Adrenal gland (tissue), 12 donors: ENCODE data around the gene GALNT12. TPM values are rescaled to one million over a fixed set of nuclear protein-coding genes. Genes with fewer than 3 reads are reported as not detected.

ENCODE experiments used
- DNase-seq, 7 donors: peaks; one replicate each; pipeline ENCODE4 v3.0.0-alpha.2; 2019 to 2020
- H3K27ac ChIP-seq, 5 donors: fragments of 200-600 bp; sonication (generic) in 4 of 5; 1 replicate in 3 of 5; 2 replicates in 2 of 5; pipeline versions ENCODE4 v1.5.1 to v1.8.0; 2016 to 2020; ENCODE audit warnings: mild to moderate bottlenecking in 1 of 5
- H3K27me3 ChIP-seq: fragments of 200-600 bp; 2 replicates; pipeline ENCODE4 v1.8.0; 2021
- H3K36me3 ChIP-seq, 2 donors: fragments of 200-600 bp; replicated peaks in 1 of 2; 1 replicate in 1 of 2; 2 replicates in 1 of 2; pipeline versions ENCODE4 v1.5.1 to v1.8.0; 2018 to 2022
- H3K4me1 ChIP-seq, 2 donors: fragments of 200-600 bp; replicated peaks in 1 of 2; 1 replicate in 1 of 2; 2 replicates in 1 of 2; pipeline versions ENCODE4 v1.5.1 to v1.8.0; 2018 to 2021
- H3K4me3 ChIP-seq, 4 donors: fragments of 200-600 bp; sonication (generic) in 3 of 4; one replicate each; pipeline ENCODE4 v1.5.1; 2016 to 2018
- H3K9me3 ChIP-seq, 3 donors: fragments of 200-600 bp; sonication (generic) in 1 of 3; replicated peaks in 1 of 3; 1 replicate in 2 of 3; 2 replicates in 1 of 3; pipeline versions ENCODE4 v1.5.1 to v1.8.0; 2016 to 2021
- POLR2A ChIP-seq, 2 donors: fragments of 450-650 bp; IDR thresholded peaks; one replicate each; pipeline ENCODE4 v1.6.1; 2017; ENCODE audit warnings: antibody characterized with exemption in 2 of 2, mild to moderate bottlenecking in 2 of 2, moderate library complexity in 1 of 2
- WGBS, 4 donors: extraction: QIAGEN DNeasy Blood & Tissue Kit in 2 of 4; methylation state at CpG; one replicate each; pipeline versions ENCODE4 v1.1.5 to v1.1.7; 2013 to 2017; 5-methylcytosine and 5-hydroxymethylcytosine counted together
- intact Hi-C, 2 donors: fragments of 100-400 bp; cut with DNase I; formaldehyde crosslinking; loops; one replicate each; pipeline versions ENCODE4 v1.14.1 to v1.15.0; 2022 to 2023
- polyA plus RNA-seq, 3 donors: library from polyadenylated mRNA; stranded (reverse); fragments of 200-250 nt in 2 of 3; fragments of 350-450 nt in 1 of 3; fragmentation: Illumina TruSeq in 1 of 3; extraction: RNeasy Lipid Tissue Mini Kit (QIAGEN cat#74804) in 1 of 3; gene quantifications; one replicate each; pipeline ENCODE4 v1.2.3, GENCODE V29; 2013 to 2014
- total RNA-seq, 9 donors: library from RNA; depleted of rRNA in 4 of 9; stranded (reverse); fragments of >200 nt in 4 of 9; fragments of 120-200 nt in 1 of 9; fragmentation: NEBNext Ultra II Directional in 1 of 9; extraction: Animal tissue kit (Norgen Biotek cat#: 25700) in 1 of 9; gene quantifications; one replicate each; pipeline versions ENCODE4 v1.1.0 to v1.2.4, GENCODE V29; 2013 to 2023
- TF ChIP-seq, protein P1 (sequence below), 6 experiments: fragments of 450-650 bp in 4 of 6; fragments of 200-600 bp in 2 of 6; sonication (generic) in 1 of 6; IDR thresholded peaks; 1 replicate in 5 of 6; 2 replicates in 1 of 6; pipeline versions ENCODE4 v1.5.1 to v1.8.0; 2016 to 2021; ENCODE audit warnings: antibody characterized with exemption in 6 of 6, mild to moderate bottlenecking in 2 of 6, moderate library complexity in 1 of 6
- donor health status: healthy with polysubstance abuse.
- donor health status: Bipolar disorder and iron deficiency.
- donor health status: DM: yes; HTN: yes; CAD: no.
- donor health status: DM: no; HTN: no; CAD: no.
- donor health status: DM: no; HTN: no; CAD: no.
- donor health status: DM: yes; HTN: yes; CAD: no.

GALNT12 gene
- total and polyA plus RNA-seq, 12 donors, result 1.1 to 20.6 (median 4.2) TPM

DNA sequence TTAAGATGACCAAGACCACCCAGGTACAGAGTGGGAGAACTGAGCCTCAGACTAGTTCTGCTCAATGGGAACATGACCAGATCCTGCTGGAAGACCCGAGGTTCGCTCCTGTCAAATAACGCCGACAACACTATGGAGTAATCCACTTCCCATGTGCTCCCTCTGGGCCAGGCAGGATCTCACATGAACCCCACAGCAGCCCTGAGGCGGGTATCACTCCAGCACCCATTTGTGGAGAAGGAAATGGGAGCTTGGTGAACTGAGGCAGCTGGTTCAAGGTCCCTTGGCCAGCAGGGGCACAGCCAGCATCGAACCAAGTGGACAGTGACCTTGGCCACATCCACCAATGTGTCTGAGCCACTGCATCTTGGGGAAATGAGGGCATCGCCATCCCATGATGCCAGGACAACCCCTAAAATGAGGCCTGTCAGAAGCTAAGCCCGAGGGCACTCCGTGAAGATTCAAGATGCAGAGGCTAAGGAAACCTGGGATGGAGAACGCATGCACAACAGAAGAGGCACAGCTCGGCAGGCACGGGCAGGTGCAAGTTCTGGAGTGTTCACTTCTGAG is 19.6 kb upstream of the GALNT12 start:
- TF ChIP-seq POLR2A (IDR thresholded peaks at IDR 0.05), result no peak
- TF ChIP-seq, protein P1, sequence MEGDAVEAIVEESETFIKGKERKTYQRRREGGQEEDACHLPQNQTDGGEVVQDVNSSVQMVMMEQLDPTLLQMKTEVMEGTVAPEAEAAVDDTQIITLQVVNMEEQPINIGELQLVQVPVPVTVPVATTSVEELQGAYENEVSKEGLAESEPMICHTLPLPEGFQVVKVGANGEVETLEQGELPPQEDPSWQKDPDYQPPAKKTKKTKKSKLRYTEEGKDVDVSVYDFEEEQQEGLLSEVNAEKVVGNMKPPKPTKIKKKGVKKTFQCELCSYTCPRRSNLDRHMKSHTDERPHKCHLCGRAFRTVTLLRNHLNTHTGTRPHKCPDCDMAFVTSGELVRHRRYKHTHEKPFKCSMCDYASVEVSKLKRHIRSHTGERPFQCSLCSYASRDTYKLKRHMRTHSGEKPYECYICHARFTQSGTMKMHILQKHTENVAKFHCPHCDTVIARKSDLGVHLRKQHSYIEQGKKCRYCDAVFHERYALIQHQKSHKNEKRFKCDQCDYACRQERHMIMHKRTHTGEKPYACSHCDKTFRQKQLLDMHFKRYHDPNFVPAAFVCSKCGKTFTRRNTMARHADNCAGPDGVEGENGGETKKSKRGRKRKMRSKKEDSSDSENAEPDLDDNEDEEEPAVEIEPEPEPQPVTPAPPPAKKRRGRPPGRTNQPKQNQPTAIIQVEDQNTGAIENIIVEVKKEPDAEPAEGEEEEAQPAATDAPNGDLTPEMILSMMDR (IDR thresholded peaks at IDR 0.05), result no peak
- Histone ChIP-seq H3K9me3 (no peaks in the 10 kb centered on the region), H3K27me3 (no peaks in the 10 kb centered on the region), H3K4me1 (peaks cover 4 to 6% of the 10 kb centered on the region in 2 donors), H3K4me3 (no peak overlapping the region), H3K36me3 (no peaks in the 10 kb centered on the region), H3K27ac (no peak overlapping the region)
- intact Hi-C loops, result no loop called here
- peak in 2 of 7 donors; percentile 14 to 46 for DNase-seq
- WGBS, 4 donors, result 93 to 96% (median 94%) methylated on average over 10 to 12 of the region's 12 CpGs

DNA sequence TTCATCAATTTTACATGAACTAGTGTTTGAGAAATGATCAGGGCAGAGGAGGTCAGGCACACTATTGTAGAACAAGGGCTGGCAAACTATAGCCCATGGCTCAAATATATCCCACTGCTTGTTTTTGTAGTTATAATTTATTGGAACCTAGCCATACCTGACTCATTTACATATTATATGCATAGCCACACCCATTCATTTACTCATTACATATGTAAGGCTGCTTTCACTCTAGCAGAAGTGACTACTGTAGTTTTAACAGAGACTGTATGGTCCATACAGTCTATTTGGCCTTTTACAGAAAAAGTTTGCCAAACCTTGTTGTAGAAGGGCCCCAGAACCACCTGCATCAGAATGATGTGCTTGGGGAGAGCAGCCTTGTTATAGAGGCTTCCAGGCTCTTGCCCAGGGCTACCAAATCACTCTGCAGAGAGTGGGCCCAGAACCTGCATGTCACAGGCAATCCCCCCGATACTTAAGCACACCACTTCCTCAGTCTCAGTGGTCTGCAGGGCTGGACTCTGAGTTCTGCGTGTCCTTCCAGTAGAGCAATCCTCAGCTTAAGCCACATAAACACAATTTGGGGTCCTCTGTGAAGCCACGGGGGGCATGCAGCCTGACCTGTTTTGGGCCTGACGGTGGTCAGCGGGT is 17.9 kb upstream of the GALNT12 start:
- H3K27ac ChIP-seq, result no peak overlapping the region
- no peaks in the 10 kb centered on the region for H3K27me3 ChIP-seq
- no peak for TF ChIP-seq POLR2A (IDR thresholded peaks at IDR 0.05)
- peaks cover 4 to 6% of the 10 kb centered on the region in 2 donors for H3K4me1 ChIP-seq
- no peaks in the 10 kb centered on the region for H3K36me3 ChIP-seq
- intact Hi-C loops, result loop anchor here in 1 of 2 donors (5.0 kb wide), 1 partner anchor 472 kb away; no protein-coding TSS in a partner anchor
- H3K4me3 ChIP-seq, result no peak overlapping the region
- no peaks in the 10 kb centered on the region for H3K9me3 ChIP-seq
- 87 to 100% (median 97%) methylated on average over 1 to 5 of the region's 5 CpGs for whole genome bisulfite sequencing, 4 donors
- no peak for DNase-seq

DNA sequence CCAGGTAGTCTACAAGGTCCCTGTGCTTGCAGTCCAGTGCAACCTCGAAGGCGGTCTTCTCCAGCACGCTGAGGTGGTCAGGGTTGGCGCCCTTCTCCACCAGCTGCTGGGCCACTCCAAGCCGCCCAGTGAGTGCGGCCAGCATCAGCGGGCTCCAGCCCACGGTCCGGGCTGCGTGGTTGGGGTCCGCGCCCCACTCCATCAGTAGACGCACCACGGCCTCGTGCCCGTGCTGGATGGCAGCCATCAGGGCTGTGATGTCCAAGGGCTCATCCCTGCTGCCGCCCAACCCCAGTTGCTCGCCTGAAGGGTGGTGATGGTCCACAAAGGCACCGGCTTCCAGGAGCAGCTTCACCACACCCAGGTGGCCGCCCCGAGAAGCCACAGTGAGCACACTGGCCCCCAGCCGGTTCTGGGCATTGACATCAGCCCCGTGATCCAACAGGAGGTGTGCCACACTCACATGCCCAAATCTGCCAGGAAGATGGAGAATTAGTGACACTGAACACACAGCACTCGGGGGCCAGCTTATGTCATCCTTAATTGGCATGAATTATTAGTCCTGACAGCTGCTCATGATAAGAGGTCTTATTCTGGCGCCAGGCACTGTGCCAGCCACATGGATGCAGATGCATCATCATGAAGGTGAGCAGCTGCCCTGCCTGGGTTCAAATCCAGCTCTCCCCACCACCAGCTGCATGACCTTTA is 17.2 kb upstream of the GALNT12 start:
- no peak overlapping the region for H3K4me3 ChIP-seq
- H3K36me3 ChIP-seq, result no peaks in the 10 kb centered on the region
- peaks cover 4 to 11% of the 10 kb centered on the region in 2 donors for H3K4me1 ChIP-seq
- peak in 2 of 7 donors; percentile 44 to 66 for DNase-seq
- WGBS, 4 donors, result 0 to 90% (median 89%) methylated on average over 1 to 25 of the region's 25 CpGs; no CpG with 5 or more reads in 1 of the 4 donors
- TF ChIP-seq, protein P1 (IDR thresholded peaks at IDR 0.05), result no peak
- TF ChIP-seq POLR2A (IDR thresholded peaks at IDR 0.05), result no peak
- no peaks in the 10 kb centered on the region for H3K27me3 ChIP-seq
- intact Hi-C loops, result loop anchor here in 1 of 2 donors (5.0 kb wide), 1 partner anchor 473 kb away; no protein-coding TSS in a partner anchor
- no peaks in the 10 kb centered on the region for H3K9me3 ChIP-seq
- H3K27ac ChIP-seq, result no peak overlapping the region

DNA sequence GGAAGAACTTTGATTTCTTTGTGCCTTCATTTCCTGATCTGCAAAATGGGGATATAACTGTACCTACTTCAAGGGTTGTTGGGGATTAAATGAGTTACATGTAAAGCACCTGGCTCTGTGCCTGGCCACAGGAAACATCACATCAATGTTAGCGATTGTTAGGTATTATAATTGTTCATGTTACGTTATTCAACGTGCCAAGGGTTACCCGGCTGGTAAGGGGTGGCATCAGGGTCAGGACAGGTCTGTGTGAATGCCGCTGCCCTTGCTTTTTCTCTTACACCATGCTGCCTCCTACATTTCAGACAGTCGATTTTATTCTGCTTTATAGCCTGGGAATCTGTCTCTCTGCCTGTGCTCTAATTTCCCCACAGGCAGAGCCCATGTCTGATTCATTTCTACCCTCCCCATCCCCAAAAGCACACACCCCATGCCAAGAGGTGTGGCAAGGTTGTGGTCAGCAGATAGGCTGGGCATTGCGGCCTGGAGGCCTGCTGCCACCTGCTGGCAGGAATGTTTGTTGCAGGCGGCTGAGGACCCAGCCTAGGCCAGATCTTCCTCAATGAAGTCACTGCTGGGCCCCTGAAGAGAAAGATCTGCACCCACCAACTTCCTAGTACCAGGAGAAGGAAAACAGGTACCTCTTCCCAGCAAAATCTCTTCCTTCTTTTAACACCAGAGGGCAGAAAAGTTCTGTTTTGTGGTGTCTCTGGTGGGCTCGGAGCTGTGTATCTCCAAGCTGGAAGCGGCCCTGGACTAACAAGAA is 16.4 kb upstream of the GALNT12 start:
- H3K4me3 ChIP-seq, result no peak overlapping the region
- WGBS, 4 donors, result 39 to 46% (median 41%) methylated on average over 10 of the region's 10 CpGs
- peak overlapping the region in 2 of 5 donors; percentile 8 to 23 for H3K27ac ChIP-seq
- DNase-seq, result peak; percentile 89 to 95 (median 92)
- peaks cover 4 to 15% of the 10 kb centered on the region in 2 donors for H3K4me1 ChIP-seq
- TF ChIP-seq, protein P1 (IDR thresholded peaks at IDR 0.05), result peak; percentile 99 to 100 (median 100)
- no peak for TF ChIP-seq POLR2A (IDR thresholded peaks at IDR 0.05)
- H3K27me3 ChIP-seq, result no peaks in the 10 kb centered on the region
- H3K36me3 ChIP-seq, result no peaks in the 10 kb centered on the region
- intact Hi-C loops, result loop anchor here in 1 of 2 donors (5.0 kb wide), 1 partner anchor 474 kb away; no protein-coding TSS in a partner anchor
- H3K9me3 ChIP-seq, result no peaks in the 10 kb centered on the region
